ENCODE measurements around the gene PARN.
"Not testable (repeated sequence)": the region's sequence is repeated elsewhere in the genome, so short reads cannot be mapped to it uniquely, and the experiment has no call there.

PARN gene
- total RNA-seq = 75.2 to 87.3 (median 77.6) reads per million in 3 experiments

- DNase-seq = peak; percentile 97
Observed at GRCh38 chr16:14629919-14630619, at the start of gene PARN. TSS of gene PARN (minus strand) at chr16:14630260. CDS start at chr16:14630125, 135 bp downstream.

- DNase-seq = no peak
Observed at GRCh38 chr16:14678748-14679497, 48.9 kb upstream of the PARN start.

- DNase-seq = no peak
Observed at GRCh38 chr16:14677627-14678026, 47.6 kb upstream of the PARN start.

- DNase-seq = no peak
Observed at GRCh38 chr16:14676633-14677032, 46.6 kb upstream of the PARN start.

DNA sequence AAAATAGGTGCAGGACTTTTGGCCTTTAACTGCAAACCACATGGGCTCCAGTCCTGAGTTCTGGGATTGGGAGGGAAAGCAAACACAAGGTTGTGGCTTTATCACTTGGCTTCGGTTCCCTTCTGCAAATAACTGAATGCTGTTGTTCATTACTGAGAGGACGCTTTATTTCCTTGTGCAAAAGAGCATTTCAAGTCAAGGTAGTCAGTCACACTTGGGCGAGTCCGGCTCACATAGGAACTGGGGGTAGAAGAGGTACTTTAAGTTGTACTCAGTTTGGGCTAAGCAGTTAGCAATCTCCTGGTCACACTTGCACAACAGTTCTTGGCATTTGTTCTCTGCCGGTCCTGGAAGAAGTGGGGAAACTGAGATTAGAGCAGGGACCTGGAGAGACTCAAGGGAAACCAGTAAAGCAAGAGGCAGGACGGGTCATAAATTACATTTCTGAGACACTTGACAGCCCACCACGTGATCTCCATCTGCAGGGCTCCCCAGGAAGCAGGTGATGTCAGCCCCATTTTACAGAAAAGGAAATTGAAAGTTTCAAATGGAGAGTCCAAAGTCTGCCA, 42.4 kb upstream of the PARN start:
- no peak for DNase-seq

DNA sequence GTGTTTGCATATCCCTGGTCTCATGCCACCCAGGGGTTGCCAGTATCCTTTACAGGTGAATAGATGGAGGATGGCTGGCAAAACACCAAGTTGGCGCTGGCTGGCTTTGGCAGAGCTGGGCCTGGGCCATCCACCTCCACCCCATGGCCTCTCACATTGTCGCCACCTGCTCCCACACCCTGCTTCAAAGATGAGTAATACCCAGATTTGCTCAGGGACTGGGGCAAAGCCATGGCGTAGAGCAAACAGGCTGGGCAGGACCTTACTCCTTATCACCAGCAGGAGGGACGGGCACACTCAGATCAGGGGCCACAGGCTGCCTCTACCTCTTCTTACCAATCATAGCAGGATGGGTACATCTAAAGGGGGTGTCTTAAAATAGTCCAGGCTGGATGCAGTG, 39.7 kb upstream of the PARN start:
- DNase-seq = no peak

DNA sequence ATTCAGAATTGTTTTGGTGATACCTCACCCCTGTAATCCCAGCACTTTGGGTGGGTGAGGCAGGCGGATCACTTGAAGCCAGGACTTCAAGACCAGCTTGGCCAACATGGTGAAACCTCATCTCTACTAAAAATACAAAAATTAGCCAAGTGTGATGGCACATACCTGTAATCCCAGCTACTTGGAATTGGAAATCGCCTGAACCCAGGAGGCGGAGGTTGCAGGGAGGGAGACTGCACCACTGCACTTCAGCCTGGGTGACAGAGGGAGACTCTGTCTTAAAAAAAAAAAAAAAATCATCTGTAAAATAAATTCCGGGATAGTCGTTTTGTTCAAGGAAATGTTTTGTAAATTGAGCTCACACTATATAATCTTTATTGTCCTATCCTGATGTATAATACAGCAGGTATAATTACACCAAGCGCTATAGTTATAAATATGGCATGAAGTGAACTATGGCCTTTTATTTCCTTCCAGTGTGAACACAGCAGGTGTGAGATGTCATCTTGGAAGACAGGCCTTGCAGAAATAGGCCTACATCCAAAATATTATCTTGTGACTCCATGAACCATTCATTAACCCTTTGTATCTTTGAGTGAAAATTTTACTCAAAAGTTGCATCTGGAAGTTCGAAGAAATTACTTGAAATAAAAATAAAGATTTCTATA, 38.6 kb upstream of the PARN start:
- DNase-seq = no peak

DNA sequence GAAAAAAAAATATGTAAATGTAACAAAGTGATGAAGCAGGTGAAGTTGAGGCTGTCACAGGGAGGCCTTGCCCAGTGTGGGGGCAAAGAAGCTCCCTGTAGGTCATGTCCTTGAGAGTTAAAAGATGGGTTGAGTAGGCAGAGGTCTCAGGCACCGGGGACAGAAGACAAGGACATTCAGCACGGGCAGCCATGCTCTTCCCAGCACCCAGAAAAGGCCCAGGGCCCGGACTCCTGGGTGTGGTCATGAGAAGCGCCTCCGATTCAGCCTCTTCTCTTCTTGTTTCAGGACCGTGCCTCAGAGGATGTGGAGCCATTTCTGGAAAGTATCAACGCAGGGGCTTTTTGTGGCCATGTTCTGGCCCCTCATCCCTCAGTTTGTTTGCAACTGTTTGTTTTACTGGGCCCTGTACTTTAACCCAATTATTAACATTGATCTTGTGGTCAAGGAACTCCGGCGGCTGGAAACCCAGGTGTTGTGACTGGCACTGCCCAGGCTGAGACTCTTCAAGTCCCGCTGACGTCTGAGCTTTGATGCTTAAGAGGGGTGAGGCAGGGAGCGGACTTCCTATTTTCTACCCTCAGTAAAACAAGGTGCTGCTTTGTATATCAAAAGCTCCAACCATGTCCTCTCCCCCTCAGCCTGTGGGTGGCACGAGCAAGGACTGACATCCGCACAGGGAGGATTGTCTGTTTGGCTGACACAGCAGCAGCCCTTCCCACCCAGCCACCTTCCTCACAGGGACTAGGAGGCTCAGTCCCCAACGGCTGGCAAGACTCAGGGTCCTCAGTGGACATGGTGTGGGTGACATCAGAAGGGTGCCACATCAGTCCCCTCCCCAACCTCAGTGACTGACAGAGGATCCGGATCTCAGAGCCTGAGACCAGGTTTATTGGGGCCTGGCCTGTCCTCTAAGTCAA, 37.5 kb upstream of the PARN start:
- no peak for DNase-seq

GRCh38 chr16:14658063-14658462, 28.0 kb upstream of the PARN start:
- no peak for DNase-seq

GRCh38 chr16:14652726-14653125, 22.7 kb upstream of the PARN start:
- DNase-seq = no peak

DNA sequence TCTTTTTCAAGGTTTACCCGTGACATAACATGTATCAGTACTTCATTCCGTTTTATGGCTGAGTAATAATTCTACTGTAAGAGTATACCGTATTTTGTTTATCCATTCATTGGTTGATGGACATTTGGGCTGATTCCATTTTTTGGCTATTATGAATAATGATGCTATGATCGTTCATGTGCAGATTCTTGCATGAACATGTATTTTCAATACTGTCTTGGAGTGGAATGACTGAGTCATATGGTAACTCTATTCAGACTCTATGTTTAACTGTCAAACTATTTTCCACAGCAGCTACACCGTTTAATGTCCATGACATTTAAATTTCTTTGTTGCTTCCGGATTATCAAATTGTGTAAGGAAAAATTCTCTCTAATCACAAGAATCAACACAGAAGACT, 20.6 kb upstream of the PARN start:
- no peak for DNase-seq

DNA sequence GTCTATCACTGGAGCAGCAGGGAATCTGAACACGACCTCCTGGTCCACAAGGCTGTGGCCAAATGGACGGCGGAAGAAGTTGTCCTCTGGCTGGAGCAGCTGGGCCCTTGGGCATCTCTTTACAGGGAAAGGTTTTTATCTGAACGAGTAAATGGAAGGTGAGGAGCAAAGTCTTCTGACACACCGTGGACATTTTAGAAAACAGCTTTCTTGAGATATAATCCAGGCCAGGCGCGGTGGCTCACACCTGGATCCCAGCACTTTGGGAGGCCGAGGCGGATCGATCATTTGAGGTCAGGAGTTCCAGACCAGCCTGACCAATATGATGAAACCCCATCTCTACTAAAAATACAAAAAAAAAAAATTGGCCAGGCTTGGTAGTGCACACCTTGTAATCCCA, 19.8 kb upstream of the PARN start:
- no peak for DNase-seq

- no peak for DNase-seq
Observed at GRCh38 chr16:14641926-14642325, 11.9 kb upstream of the PARN start.

- DNase-seq = no peak
Observed at GRCh38 chr16:14641206-14641605, 11.1 kb upstream of the PARN start.

DNA sequence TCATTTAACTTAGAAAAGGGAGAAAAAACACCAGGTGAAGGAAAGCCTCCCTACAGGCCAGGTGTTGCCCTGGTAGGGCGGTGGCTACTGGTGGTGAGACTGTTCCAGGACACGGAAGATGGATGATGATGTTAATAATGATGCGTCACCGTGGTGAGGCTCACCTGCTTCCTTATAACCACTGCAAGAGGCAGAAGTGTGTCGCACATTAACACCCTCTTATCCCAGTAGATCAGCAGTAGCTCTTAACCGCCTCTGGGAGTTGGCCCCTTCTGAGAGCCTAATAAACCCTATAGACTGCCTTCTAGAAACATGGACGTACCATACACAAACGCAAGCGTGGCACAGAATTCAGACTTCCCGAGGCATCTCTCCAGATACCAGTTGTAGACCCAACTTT, 10.5 kb upstream of the PARN start:
- DNase-seq = no peak

DNA sequence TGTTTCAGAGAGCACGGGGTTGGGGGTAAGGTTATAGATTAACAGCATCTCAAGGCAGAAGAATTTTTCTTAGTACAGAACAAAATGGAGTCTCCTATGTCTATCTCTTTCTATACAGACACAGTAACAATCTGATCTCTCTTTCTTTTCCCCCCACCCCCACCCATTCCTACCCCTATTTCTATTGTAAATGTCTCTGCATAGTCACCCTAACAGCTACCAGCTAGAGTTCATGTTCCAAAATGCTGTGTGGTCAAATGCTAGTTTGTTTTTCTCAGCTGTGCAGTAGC, 6.8 kb upstream of the PARN start:
- not testable (repeated sequence) for DNase-seq

- DNase-seq = not testable (repeated sequence)
Observed at GRCh38 chr16:14636179-14636950, 6.3 kb upstream of the PARN start.

GRCh38 chr16:14635395-14636165, 5.5 kb upstream of the PARN start:
- DNase-seq = no peak

DNA sequence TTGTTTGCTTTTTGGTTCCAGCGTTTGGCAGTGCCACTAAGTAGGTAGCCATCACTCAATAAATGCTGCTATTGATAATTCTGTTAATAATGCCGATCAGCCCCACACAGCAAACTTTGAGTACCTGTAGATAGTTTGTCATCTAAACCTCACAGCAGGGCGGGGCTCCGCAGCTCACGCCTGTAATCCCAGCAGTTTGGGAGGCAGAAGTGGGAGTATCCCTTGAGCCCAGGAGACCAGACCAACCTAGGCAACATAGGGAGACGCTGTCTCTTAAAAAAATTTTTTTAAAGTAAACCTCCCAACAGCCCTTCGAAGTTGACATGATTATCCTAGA, 4.3 kb upstream of the PARN start:
- DNase-seq = no peak

- DNase-seq = peak; percentile 99
Observed at GRCh38 chr16:14632693-14633569, 2.9 kb upstream of the PARN start, which contains the start of gene BFAR. TSS of gene BFAR (plus strand) at chr16:14632951. CDS start at chr16:14644347, 11,396 bp downstream.

Data from central memory CD4-positive, alpha-beta T cell (primary cell).